ENCODE measurements around the gene CHD6.

CHD6 gene

DNA sequence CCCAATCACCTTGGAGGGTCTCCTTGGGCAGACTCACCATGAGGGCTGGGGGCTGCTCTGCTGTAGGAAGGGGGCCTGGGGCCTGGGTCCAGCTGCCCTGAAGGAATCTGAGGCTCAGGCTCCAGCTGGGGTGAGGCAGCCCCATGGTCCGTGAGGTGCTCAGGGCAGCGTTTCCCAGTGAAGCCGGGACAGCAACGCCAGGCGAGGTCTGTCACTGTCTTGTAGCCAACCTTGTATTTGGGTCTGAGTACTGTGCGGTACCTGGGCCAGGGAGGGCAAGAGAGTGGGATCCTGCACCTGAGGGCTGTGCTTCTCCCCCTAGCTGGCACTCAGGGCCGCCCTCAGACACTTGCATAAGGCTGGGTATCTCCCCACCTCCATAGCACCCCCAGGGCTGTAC lies 254.6 kb downstream of the CHD6 start:
- DNase-seq = no peak

DNA sequence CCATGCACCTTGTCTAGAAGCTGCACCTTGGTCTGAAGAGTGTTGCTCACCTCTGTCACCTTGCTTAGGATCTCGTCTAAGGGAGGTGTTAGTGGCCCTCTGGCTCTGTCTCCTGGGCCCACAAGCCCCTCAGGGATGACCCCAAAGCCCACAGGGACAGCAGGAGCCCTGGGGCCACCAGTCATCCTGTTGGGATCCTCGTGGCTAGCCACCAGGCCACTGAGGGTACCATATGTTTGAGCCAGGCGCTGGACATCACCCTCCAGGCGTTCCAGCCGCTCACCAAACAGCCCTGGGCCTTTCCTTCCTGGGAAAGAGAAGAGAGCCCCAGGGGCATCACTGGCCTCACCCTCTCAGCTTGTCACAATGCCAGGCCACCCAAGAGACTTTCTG lies 255.4 kb downstream of the CHD6 start:
- no peak for DNase-seq

- no peak for DNase-seq
These were observed 256.1 kb downstream of the CHD6 start for GRCh38 chr20:41361757-41362747.

DNA sequence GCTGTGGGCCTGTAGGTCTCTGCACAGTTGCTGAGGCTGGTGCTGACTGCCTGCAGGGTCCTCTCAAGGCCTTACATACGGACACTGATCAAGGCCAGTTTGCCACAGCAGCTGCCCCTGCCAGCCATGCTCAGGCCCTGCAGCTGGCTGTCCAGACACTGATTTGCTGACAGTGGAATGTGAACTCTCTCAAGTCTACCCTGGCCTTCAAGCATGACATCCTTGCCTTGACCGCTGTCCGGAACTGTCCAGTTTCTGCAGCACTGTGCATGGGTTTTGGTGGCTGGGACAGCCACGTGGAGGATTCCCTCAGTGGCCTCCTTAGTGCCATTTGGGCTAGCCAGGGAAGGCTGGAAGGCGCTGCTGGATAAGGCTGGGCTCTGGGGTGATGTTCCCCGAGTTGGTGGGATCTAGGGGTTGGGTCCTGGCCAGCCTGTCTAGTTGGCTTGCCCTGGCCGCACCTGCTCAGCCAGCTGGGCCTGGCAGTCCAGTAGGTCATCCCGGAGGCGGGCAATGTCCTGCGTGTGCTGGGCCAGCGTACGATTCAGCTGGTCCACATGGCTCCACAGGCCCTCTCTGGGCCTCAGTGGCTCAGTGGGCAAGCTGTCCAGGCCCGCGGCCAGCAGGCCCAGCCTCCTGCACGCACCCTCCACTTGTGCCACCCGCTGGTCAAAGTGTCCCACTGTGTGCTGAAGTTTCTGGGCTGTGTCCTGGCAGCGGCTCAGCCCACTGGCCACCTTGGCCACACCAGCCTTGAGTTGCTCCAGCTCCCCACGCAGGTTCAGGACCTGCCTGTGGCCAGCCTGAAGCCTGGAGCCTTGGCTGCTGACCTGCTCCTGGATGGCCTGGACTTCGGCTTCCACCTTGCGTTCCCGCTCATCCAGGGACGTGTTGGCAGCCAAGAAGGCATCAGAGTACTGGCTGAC lies 257.1 kb downstream of the CHD6 start:
- no peak for DNase-seq

DNA sequence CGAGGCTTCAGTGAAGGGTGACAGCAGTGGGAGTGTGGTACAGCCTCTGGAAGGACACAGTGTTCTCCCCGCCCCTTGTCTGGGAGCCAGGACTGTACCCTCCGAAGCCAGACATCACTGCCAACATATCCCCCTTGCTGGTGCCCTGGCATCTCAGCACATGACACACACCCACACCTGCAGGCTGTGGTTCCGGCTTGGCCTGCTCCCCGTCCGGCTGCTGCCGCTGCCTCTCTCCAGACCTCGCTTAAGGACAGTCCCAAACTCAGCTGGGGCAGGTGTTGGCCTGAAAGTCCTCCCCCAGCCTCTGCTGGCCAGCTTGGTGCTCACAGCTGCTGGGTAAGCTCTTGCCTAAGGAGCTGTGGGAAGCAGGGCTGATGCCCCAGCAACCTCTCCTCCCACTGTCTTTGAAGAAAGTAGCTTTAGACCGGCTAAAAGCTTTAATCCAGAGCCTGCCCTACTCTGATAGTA lies 258.6 kb downstream of the CHD6 start:
- no peak for DNase-seq

GRCh38 chr20:41358717-41359116 lies 259.5 kb downstream of the CHD6 start:
- DNase-seq = no peak

- DNase-seq = no peak
These were observed 259.9 kb downstream of the CHD6 start for GRCh38 chr20:41358230-41358629.

DNA sequence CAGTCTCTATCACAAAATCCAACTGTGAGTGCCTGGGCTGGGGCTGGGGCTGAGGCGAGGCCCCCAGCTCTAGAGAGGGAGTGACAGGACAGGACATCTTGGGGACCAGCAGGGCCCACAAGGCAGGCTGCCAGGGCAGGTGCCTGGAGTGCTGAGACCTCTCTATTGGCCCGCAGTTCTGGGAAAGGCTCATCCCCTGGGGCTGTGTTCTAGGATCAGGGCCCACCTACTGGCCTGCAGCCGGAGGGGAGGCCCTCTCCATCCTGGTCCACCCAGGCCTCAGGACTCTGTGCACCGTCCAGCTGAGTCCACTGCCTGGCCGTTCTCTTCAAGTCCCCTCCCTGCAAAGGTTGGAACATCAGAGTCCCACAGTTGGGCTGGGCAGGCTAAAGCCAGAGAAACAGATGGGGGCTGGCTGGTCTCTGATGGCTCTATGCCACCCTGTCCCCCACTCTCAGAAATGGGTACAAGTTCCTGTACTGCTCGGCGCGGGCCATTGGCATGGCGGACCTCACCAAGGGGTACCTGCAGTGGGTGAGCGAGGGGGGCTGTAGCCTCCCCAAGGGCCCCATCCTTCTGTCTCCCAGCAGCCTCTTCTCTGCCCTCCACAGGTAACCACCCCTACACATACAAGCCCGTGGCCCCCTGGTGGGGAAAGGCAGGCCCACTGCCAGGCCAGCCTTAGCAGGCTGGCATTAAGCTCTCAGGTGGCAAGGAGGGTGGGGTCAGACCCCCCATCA lies 260.6 kb downstream of the CHD6 start:
- no peak for DNase-seq

GRCh38 chr20:41356951-41357350 lies 261.2 kb downstream of the CHD6 start:
- no peak for DNase-seq

DNA sequence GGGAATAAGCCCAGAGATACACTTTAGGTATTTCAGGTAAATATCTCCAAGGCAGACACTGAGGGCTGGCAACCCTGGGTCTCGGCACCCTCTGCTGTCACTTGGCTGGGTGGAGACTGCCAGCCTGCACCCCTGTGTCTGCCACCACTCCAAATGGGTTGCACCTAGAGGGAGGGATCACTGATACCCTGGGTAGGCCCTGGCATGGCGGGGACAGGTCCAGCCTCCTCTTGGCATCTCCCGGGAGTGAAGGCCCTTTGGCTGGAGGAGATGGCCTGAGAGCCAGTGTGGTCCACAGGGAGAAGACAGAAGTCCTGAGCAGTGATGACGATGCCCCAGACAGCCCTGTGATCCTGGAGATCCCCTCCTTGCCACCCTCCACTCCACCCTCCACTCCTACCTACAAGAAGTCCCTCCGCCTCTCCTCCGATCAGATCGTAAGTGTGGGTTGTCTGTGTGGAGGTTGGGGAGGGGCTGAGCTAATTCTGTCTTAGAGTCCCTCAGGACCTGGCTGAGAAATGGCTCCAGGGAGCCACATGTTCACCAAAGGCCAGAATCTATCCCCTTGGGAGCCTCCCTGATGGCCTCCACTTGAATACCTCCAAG lies 262.5 kb downstream of the CHD6 start:
- DNase-seq = no peak

GRCh38 chr20:41355192-41355591 lies 263.0 kb downstream of the CHD6 start:
- DNase-seq = no peak

DNA sequence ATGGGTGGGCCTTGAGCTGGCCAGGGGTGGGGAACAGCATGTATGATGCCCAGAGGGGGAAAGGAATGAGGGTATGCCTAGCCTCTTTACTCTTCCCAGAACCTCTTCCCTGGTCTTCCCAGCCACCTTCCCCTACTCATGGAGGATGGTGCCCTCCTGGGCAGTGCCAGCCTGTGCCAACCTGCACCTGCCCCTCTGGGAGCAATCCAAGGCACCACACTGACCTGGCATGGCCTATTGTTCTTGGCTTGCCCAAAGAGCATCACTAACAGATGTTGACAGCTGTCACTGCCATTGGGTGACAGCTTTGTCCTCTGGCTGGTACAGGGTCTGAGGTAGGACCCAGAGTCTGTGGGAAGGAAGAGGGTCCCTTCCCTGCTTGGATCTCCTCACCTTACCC lies 264.6 kb downstream of the CHD6 start:
- no peak for DNase-seq

GRCh38 chr20:41352666-41353065 lies 265.5 kb downstream of the CHD6 start:
- no peak for DNase-seq

GRCh38 chr20:41352106-41352505 lies 266.1 kb downstream of the CHD6 start:
- DNase-seq = no peak
